HG03558 (cell line): ENCODE data around the gene AMMECR1.

Experiments used
- ATAC-seq: cut with Tn5 transposase; IDR thresholded peaks from one replicate; pipeline ENCODE4 v1.9.1; 2021; ENCODE audit warnings: moderate number of reproducible peaks; ENCODE audit not compliant: unreplicated experiment; ENCODE audit errors: extremely low read depth

AMMECR1 gene

GRCh38 chrX:110216027-110216426 is 101.9 kb downstream of the AMMECR1 start:
- ATAC-seq: no peak

DNA sequence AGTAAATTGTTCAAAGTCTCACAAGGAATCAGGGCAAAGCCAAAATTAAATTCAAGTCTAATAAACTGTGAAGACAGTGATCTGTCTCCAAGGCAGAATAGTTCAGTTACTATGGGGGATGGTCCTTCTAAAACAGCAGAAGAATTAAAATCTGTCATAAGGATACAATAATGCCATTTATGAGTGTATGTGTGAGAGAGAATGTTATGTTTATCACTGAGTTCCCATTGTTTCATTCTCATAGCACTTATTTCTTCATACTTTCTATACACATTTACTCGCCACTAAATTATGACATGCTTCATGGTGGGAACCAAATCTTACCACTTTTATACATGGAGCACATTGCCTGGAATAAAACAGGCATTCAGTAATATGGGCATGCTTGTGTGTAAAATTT is 102.5 kb downstream of the AMMECR1 start:
- ATAC-seq: no peak

GRCh38 chrX:110214684-110215083 is 103.2 kb downstream of the AMMECR1 start:
- ATAC-seq: no peak

GRCh38 chrX:110213183-110213582 is 104.7 kb downstream of the AMMECR1 start:
- ATAC-seq: no peak

- ATAC-seq: no peak
These were observed 105.6 kb downstream of the AMMECR1 start for GRCh38 chrX:110212299-110212698.

DNA sequence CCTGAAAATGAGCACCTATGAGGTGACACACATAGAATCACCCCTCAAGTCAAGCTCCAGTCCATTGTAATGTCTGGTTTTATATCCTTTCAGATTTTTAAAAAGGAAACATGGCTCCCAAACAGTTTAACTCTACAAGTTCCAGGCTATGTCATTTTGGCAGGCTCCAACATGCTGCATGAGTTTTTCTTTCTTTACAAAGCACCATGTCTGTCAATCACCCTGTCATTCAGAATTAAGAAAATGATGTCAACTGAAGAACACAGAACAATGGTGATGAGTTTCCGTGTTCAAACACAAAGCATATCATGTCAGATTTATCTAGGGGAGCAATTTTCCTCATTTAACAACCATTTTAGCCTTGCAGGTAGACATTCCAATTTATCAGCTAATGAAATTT is 106.5 kb downstream of the AMMECR1 start:
- no peak for ATAC-seq

DNA sequence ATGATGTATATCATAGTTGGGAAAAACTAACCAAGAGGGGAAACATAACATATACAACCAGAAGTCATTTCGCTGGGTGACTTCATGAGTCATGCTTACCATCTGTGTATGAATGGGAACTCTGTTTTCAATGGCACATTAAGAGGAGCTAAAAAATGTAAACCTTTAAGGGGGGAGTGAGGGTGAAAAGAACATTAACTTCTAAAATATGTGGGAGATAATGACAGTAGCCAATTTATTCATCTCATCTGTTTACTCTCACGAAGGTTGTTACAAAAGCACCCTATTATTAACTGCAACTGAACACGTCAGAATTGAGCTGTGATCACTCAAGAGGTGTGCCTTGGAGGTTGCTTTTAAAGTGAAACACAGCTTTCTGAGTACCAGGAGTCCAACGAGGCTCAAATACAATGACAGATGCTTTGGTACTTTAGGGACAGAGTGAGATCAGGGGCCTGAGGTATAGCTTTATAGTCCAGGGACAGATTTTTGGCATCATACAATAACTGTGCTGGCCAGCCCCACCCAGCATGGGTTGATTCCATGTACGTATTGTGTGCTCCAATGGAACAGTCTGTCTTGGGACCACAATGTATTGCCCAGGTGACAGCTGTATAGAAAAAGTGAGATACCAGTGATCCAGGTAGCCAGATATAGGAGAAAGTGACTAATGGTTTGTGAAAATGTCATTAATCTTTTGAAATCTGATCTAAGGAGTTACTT is 107.3 kb downstream of the AMMECR1 start:
- ATAC-seq: no peak

DNA sequence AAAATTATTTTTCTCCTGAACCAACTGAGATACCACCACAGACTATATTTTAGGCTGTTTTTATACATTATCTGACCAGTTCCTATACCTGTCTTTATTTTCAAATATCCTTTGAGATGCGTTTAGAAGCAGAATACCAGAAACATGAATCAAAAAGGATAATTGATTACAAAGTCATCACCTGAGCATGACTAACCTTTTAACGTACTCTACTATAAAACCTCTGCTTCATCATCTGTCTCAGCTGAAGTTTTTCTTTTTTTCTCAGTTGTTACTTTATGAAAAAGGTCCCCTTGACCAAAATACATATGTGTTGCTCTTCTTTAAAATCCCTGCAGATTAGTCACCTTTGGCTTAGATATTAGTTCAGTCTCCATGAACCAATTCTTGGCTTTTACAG is 109.8 kb downstream of the AMMECR1 start:
- no peak for ATAC-seq

GRCh38 chrX:110204986-110205385 is 112.9 kb downstream of the AMMECR1 start:
- no peak for ATAC-seq

DNA sequence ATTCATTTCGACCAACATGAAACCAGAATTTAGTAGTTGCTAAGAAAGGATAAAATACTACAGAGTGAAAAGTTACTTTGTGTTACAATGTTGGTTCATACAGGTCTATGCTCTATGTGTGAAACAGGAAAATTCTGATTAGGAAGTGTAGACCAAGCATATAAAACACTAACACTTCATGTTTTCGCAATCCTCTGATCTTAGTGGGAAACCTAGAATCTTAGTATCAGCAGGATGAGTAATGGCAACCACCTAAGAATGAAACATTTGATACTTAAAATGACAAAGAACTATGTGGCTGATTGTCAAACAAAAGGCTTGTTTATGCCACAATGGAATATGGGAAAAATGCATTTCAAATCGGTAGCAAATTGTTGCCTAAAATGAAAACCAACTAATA is 116.1 kb downstream of the AMMECR1 start:
- no peak for ATAC-seq

GRCh38 chrX:110194977-110195376 is 122.9 kb downstream of the AMMECR1 start:
- no peak for ATAC-seq

GRCh38 chrX:110192516-110192915 is 125.4 kb downstream of the AMMECR1 start:
- no peak for ATAC-seq

DNA sequence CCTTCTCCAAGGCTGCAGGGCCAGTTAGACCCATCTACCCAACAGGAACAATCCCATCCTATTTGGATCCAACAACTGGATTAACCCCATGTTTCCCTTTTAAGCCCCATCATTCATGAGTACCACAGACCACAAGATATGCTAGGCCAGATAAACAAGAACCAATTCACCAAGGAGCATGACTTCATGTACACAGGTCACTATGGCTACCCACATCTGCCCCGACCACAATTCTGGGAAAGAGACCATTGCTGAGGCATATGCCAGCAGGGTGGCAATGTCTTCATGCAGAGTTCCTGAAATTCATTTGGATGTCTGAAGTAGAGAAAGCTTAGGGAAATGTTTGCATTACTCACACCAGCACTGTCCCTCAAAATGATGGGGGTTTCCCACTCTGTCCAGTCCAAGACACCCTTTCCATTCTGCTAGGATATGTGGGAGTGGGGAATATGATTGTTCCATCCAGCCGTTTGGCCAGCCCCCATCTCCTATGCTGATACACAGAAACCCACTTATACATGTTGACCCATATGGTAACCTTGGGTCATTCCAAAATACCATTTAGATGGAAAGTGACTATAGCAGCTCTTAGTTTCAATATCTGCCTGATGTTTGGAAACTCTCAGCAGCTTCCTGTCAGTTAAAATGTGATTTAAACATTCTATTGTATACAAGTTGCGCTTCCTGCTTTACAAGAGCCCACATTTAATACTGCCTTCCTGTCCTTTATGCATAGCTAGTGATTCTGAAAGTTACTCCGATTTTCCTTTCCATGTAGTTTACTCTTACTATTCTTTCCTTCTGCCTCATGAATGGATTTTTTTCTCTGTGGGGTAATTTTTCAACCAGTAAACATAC is 129.0 kb downstream of the AMMECR1 start:
- ATAC-seq: no peak

GRCh38 chrX:110183314-110183713 is 134.6 kb downstream of the AMMECR1 start:
- no peak for ATAC-seq

DNA sequence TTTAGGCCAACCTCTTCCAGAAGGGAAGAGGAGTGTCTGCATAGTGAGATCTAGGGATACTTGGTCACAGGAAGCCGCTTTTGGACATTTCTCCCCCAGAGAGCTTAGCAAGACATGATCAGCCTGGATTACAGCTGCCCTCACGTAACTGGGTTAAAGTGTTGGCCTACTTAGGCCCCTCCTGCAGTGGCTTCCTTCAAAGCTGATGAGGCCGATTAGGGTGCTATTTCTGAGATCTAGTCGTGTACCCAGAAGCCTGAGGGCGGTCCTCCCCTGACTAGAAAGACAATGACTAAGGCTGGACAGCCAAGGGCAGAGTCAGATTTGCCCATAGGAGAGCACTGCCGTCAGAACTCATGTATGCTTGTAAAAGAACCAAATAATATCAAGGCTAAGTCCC is 135.0 kb downstream of the AMMECR1 start:
- no peak for ATAC-seq

DNA sequence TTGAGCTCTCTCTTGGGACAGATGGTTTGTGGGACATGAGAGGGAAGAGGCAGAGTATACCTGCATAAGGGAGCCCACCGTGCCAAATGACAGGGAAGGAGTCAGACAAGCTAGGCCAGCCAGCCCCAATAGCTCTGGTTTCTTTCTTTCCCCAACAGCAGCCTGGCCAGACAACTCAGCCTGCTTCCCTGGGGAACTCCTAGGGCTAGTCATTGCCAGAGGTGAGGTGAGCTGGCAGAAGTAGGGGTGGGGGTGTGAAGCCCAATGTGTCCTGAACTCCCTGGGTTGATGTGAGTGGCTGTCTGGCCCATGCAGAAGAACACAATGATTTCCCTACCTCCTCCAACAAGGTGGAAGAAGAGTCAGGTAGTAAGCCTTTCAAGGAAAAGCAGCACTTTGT is 135.5 kb downstream of the AMMECR1 start:
- ATAC-seq: no peak

DNA sequence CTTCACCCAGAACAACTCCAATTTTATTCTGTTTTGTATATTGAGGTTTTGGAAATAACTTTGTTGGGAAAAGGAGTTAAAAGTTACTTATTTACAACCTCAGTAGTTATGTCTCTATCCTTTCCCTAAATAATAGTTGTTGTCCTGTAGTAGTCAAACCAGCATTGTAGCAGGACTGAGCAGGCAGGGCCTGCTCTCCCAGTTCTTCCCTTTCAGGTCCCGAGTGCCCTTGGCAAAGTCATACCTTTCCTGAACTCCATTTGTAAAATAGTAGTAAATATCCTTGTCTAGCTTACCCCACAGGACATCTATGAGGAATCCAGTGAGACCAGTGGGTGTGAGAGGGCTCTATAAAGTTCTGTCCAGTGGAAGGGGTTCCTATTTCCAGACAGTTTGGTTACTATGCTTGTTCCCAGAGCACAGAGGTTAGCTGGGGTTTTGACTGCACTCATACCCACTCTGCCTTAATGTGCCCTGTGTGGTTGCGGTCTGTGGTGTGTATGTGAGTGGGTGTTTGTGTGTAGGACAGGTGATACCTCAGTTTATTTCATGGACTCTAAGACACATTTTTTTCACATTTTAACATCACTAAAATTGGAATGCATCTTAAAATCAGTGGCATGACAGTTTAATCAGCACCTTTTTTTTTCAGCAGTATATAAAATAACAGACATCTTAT is 136.3 kb downstream of the AMMECR1 start:
- ATAC-seq: no peak

DNA sequence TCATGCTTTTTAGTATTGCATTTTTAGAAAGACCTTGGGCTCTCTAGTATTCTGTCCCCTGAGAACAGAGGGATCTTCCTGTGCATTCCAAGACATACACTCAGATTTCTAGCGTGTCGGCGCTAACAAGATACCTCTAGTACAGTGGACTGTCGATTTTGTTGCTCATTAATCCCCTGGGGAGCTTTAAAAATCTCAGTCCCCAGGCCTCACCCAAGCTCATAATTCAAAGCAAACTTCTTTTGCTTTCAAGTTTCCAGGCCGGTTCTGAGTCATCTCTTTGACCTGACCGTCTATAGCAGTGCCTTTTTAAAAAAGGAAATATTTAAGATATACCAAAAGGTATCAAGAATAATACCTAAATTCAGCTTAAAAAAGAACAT is 137.0 kb downstream of the AMMECR1 start:
- ATAC-seq: peak; percentile 66

DNA sequence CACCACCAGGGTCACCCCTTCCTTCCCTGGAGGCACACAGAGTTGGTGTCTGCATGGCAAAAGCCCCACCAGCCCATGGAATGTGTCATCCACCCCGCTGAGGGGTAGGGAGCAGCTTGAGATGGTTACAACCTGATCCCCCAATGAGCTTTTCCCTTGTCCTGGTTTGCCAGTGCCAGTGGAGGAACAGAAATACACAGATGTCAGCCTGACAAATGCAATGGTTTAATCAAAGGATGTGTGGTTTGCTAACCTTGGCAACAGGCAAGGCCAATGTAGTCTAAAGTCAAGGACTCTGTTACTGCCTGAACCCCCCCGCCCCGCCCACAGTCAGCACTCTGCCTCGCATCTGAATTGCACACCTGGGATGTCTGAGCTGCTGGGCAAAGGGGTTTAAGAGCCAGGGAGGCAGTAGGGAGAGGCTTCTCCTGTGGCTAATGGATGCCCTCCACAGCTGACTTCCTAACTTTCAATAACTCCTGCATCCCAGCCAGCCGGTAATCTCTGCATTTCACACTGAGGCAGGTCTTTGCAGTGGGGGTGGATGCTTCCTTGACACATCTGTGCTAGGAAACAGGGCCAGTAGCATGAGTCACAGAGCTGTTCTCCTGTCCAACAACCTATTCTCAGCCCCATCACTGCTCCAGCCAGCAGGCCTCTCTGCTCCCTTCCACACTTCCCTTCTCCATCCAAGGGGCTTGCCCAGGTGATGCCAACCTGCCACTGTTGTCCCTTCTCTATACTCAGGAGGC is 137.5 kb downstream of the AMMECR1 start:
- ATAC-seq: peak; percentile 10

GRCh38 chrX:110178179-110178865 is 139.6 kb downstream of the AMMECR1 start:
- no peak for ATAC-seq
